Activated T-helper 1 cell treated with anti-CD3 and anti-CD28 coated beads, Interleukin-2, amount 50 U/mL, for 16 hours (primary cell): ENCODE data around the gene HPCA.
"Not testable (repeated sequence)": the region's sequence is repeated elsewhere in the genome, so short reads cannot be mapped to it uniquely, and the experiment has no call there.

Experiments
- DNase-seq, 2 donors: peaks; one replicate each; pipeline ENCODE4 v3.0.0-alpha.2; 2020; ENCODE audit warnings: low read depth in 1 of 2, low spot score in 1 of 2

HPCA gene

DNA sequence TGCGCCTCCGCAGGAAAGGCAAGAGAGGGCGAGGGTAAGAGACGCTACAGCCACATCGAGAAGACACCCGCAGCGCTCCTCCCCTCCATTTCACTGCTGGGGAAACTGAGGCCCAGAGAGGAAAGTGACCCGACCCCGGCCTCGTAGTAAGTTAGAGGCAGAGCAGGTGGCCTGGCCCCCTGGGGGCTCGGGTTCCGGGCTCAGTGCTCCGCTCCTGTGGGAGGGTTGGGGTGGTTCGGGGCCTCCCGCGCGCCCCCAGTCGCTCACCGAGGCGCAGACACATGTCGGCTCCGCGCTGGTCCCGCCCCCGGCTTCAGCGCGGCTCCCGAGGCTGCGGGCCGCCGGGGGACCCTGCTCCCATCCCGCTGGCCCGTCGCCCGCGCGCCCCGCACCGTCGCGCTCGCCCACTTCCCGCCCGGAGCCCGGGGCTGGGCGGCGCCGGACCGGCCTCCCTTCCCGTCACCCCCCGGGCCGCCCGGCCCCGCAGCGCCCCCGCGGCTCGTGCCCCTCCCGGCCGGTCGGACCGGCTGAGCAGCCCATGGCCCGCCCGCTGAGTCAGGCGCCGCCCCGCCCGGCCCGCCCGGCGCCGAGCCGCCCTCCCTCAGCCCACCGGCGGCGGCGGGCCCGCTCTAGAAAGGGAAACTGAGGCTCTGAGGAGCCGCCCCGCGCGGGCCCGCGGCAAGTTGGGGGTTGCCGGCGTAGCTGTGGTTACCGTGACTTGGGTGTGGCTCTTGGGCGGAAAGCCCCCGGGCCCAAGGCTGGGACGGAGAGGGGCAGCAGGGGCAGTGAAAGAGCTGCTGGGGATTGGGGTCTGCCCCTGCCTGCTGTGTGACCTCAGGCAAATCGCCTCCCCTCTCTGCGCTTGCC is 14.9 kb downstream of the HPCA start, which contains the start of gene TMEM54:
Gene TMEM54, minus strand, starts transcription at position 434 of the 867 bp plus-strand sequence. Its CDS starts 151 bp downstream, at position 283.
- DNase-seq: no peak

GRCh38 chr1:32901823-32902534 is 15.7 kb downstream of the HPCA start:
- DNase-seq: no peak

DNA sequence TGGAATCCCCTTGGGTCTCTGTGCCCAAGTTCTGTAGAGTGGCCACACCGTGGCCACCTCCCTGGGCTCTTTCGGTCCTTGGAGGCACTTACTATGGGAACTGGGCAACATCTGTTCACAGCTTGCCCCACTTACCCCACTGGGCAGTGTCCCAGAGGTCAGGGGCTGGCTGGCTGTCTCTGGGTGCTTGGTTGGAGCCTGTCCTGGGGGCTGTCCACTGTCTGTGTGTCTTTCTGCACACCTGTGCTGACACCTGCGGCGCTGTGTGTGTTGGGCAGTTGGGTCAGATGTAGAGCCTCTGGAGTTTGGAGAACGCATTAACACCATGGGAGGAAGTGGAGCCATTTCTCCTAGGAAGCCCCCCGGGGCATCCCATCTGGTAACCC is 16.2 kb downstream of the HPCA start:
- DNase-seq: no peak

- no peak for DNase-seq
These were observed 17.9 kb downstream of the HPCA start for GRCh38 chr1:32903991-32904785.

DNA sequence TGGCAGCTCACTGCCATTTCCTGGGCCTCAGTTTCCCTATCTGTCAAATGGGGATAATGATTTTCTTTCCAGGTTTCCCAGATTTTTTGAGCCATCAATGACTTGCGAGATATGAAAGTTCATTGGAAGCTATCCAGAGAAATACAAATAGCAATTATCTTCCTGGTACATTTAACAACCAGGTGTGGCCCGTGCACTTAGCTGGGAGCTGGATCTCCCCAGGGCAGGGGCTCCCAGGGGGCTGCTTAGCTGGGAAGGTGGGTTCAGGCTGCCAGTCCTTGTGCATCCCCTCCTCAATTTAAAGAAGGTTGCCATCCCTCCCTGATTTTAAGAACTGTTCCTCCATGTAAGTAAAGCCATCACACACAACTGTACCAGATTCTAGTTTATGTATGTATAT is 18.5 kb downstream of the HPCA start:
- DNase-seq: no peak

DNA sequence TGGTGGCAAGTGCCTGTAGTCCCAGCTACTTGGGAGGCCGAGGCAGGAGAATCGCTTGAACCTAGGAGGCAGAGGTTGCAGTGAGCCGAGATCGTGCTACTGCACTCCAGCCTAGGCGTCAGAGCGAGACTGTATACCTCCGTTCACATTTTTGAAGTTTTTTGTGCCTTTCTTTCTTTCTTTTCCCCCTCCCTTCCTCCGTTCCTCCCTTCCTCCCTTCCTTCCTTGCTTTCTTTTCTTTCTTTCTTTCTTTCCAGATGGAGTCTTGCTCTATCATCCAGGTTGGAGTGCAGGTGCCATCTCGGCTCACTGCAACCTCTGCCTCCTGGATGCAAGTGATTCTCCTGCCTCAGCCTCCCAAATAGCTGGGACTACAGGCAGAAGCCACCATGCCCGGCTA is 19.3 kb downstream of the HPCA start:
- not testable (repeated sequence) for DNase-seq

GRCh38 chr1:32906654-32907053 is 20.4 kb downstream of the HPCA start:
- no peak for DNase-seq

DNA sequence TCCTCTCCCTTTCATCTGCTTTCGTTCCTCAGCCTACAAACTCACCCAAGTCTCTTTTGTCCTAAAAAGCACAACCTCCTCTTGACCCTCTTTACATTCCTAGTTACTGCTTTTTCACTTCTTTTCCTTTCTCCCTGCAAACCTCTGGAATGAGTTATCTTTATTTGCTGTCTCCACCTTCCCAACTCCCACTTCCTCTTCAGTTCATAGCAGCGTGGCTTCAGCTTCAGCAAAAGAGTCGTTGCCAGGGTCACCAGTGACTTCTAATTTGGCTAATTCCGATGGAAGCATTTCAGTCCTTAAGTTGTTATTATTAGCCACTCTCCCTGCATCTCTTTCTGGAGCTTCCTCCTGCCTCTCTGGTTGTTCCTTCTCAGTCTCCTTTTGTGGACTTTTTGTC is 21.1 kb downstream of the HPCA start:
- DNase-seq: no peak

DNA sequence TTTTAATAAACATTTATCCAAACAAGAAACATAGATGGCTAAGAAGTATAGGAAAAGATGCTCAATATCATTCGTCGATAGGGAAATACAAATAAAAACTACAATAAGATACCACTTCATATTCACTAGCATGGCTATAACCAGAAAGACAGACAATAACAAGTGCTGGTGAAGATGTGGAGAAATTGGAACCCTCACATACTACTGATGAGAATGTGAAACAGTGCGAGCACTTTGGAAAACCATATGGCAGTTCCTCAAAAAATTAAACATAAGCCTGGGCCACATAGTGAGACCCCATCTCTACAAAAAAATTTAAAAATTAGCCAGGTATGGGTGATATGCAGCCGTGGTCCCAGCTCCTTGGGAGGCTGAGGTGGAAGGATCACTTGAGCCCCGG is 24.0 kb downstream of the HPCA start:
- DNase-seq: no peak

- DNase-seq: no peak
These were observed 29.7 kb downstream of the HPCA start for GRCh38 chr1:32915766-32916706.

DNA sequence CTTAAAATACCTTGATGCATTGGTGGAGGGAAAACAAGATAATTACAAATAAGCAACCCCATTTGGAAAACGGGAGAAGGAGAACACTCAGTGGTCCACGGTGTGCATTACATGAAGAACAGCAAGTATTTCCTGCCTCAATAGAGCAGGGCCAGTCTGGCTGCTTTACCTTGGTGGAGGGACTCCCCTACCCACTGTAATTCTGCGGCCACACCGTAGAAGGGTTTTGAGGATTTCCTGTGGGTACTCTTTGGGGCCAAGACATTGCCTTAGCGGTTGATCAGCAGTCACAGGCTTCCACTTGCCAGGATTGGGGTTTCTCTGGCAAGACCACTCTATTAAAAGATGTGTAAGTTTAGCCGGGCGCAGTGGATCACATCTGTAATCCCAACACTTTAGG is 31.2 kb downstream of the HPCA start:
- no peak for DNase-seq

DNA sequence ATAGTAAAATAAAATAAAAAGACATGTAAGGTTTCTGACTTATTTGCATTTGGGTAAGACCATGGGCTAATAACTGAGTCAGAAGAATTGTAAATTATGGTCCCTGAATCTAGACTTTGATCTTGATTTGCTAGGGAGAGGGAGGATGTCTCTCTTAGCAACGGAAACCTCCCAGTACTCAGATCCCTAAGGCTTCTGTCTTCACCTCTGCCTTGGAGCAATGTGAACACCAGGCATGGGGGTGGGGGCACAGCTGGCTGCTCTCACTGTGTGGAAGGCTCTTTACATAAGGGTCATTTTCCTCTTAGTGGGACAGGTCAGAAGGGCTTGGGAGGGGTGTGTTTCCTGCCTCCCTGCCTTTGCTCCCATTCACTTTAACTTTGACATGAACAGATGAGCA is 31.9 kb downstream of the HPCA start:
- DNase-seq: no peak

DNA sequence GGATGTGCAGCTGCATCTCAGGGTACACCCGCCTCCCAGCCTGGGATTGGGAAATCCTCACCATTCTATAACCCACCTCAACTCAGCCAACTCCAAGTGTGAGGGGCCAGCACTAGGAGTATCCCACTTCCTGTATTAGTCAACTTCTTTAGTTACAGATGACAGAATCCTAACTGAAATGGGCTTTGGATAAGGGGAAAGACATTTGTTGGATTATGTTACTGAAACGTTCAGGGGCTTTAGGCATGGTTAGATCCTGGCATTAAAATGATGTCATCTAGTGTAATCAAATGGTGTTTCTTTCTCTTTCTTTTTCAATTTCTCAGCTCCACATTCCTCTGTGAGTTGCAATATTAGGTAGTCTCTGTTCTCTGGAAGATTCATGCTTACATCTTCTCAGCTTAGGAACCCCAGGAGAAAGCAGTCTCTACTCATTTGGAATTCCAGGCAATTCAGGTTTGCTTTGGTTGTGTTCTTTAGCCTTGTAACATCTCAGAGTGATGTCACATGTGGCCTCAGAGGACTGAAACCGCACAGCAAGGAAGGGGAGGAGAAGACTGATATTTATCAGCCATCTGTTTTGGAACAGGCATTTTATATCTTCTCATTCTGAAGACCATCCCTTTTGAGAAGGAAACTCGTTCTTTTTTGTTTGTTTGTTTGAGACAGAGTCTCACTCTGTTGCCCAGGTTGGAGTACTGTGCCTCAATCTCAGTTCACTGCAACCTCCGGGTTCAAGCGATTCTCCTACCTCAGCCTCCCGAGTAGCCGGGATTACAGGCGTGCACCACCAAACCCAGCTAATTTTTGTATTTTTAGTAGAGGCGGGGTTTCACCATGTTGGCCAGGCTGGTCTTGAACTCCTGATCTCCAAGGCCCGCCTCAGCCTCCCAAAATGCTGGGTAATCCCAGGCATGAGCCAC is 33.8 kb downstream of the HPCA start:
- DNase-seq: no peak

GRCh38 chr1:32920833-32921232 is 34.5 kb downstream of the HPCA start:
- no peak for DNase-seq

GRCh38 chr1:32924881-32925344 is 38.6 kb downstream of the HPCA start:
- DNase-seq: no peak

DNA sequence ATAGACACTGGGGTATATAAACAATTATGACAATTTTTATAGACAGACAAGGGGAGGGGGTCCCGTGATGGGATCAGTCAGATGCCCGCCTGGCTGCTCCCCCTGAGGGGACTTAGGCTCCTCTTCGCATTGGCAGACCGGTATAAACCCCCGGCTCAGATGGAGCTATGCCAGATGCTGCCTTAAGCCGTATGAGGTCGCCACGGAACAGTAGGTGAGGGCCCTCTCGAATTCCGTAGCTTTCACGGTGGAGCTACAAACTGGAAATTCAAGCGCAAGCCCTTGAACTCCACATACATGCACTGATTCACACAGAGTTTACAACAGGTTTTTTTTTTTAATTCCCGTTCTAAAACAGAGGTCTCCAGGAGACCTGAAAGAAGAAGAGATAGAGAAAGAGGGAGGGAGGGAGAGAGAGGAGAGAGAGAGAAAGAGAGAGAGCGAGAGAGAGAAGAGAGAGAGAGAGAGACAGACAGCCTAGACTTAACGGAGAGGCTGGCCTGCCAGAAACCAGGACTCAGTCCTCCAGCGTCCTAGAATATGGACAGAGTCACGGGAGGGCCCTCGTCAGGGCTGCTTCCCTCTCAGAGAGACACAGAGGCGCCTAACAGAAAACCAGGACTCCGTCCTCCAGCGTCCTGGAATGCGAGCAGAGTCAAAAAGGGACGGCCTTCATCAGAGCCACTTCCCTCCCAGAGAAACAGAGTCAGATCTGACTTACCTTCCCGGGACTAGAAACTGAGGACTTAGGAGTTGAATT is 39.3 kb downstream of the HPCA start:
- DNase-seq: no peak

DNA sequence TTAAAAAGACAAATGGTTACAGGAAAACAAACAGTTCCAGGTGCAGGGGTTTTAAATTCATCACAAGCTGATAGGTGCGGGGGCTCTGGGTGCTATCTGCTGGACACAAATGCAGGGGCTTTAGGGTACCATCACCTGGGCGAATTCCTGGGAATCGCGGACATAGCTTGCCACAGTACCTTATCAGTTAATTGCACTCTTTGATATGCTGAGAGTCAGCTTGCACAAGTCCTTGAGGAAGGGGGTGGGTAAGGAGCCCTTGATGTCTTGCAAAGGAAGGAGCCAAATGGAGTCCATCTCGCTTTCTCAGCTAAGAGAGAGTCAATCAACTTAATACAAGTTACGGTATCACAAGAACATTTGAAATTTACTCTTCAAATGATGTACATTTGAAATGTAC is 40.3 kb downstream of the HPCA start:
- no peak for DNase-seq

- no peak for DNase-seq
These were observed 41.1 kb downstream of the HPCA start for GRCh38 chr1:32927441-32927840.

DNA sequence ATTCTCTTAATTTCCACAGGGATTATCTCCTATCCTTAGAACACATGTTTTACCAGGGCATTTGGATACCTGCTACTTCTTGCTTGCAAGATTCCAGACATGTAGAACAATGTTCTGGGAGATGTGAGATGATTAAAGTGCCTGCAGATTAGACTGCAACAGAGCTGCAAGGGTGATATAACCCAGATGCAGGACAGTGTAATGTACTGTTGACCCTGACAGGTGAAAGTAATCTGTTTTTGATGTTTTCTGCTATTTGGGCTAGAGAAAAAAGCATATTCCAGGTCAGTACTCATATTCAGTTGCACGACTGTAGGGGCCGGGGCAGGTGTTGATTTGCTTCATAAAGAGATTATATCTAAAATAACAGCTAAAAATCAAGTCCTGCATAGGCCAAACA is 42.0 kb downstream of the HPCA start:
- no peak for DNase-seq
